Liver (tissue), 9 donors: ENCODE data around the gene AFM. TPM values are rescaled to one million over a fixed set of nuclear protein-coding genes. Genes with fewer than 3 reads are reported as not detected.

ENCODE experiments used
- DNase-seq: peaks from one replicate; pipeline ENCODE4 v3.0.0-alpha.2; 2017; ENCODE audit warnings: low spot score
- H3K27ac ChIP-seq, 2 donors: one replicate each; pipeline ENCODE4 v1.7.0; 2013; ENCODE audit warnings: inconsistent platforms in 2 of 2, low read length in 2 of 2, control low read depth in 1 of 2, low read depth in 1 of 2, mild to moderate bottlenecking in 1 of 2
- H3K27me3 ChIP-seq, 4 donors: one replicate each; pipeline versions ENCODE4 v1.6.1 to v1.7.0; 2013; ENCODE audit warnings: low read length in 3 of 4, inconsistent platforms in 1 of 4, mild to moderate bottlenecking in 1 of 4, moderate library complexity in 1 of 4; ENCODE audit not compliant: control insufficient read depth in 4 of 4, insufficient read depth in 4 of 4
- H3K36me3 ChIP-seq, 4 donors: one replicate each; pipeline versions ENCODE4 v1.6.1 to v1.7.0; 2013; ENCODE audit warnings: low read length in 3 of 4, mild to moderate bottlenecking in 3 of 4, low read depth in 1 of 4, moderate library complexity in 1 of 4; ENCODE audit not compliant: control insufficient read depth in 4 of 4, insufficient read depth in 3 of 4
- H3K4me1 ChIP-seq, 4 donors: one replicate each; pipeline versions ENCODE4 v1.6.1 to v1.7.0; 2013; ENCODE audit warnings: low read length in 3 of 4, mild to moderate bottlenecking in 3 of 4, moderate library complexity in 1 of 4; ENCODE audit not compliant: control insufficient read depth in 4 of 4, insufficient read depth in 4 of 4
- H3K4me3 ChIP-seq, 3 donors: one replicate each; pipeline versions ENCODE4 v1.6.1 to v1.7.0; 2013; ENCODE audit warnings: low read length in 3 of 3, control low read depth in 1 of 3, low read depth in 1 of 3, mild to moderate bottlenecking in 1 of 3
- H3K9ac ChIP-seq, 2 donors: one replicate each; pipeline ENCODE4 v1.7.0; 2013; ENCODE audit warnings: low read length in 2 of 2, mild to moderate bottlenecking in 2 of 2, moderate library complexity in 2 of 2, control low read depth in 1 of 2, low read depth in 1 of 2
- H3K9me3 ChIP-seq, 4 donors: one replicate each; pipeline versions ENCODE4 v1.6.1 to v1.7.0; 2013; ENCODE audit warnings: low read length in 3 of 4; ENCODE audit not compliant: control insufficient read depth in 4 of 4
- EGR1 ChIP-seq, 2 donors: IDR thresholded peaks; 2 replicates each; pipeline ENCODE4 v1.6.1; 2016 to 2018; ENCODE audit warnings: antibody characterized with exemption in 2 of 2, low read depth in 2 of 2
- FOXA1 ChIP-seq: IDR thresholded peaks from 2 replicates; pipeline ENCODE4 v1.6.1; 2016; ENCODE audit warnings: antibody characterized with exemption
- FOXA2 ChIP-seq: IDR thresholded peaks from 2 replicates; pipeline ENCODE4 v1.6.1; 2016; ENCODE audit warnings: antibody characterized with exemption
- GABPA ChIP-seq, 2 donors: IDR thresholded peaks in 1 of 2; conservative IDR thresholded peaks in 1 of 2; 2 replicates each; pipeline ENCODE4 v1.6.1; 2016; ENCODE audit warnings: antibody characterized with exemption in 2 of 2, mild to moderate bottlenecking in 1 of 2, moderate library complexity in 1 of 2
- HNF4A ChIP-seq, 2 donors: conservative IDR thresholded peaks; 2 replicates each; pipeline ENCODE4 v1.6.1; 2016; ENCODE audit warnings: antibody characterized with exemption in 2 of 2, mild to moderate bottlenecking in 2 of 2
- NR2F2 ChIP-seq: IDR thresholded peaks from 2 replicates; pipeline ENCODE4 v1.6.1; 2016; ENCODE audit warnings: antibody characterized with exemption
- RAD21 ChIP-seq, 2 donors: IDR thresholded peaks; 2 replicates each; pipeline ENCODE4 v1.6.1; 2016; ENCODE audit warnings: antibody characterized with exemption in 2 of 2, mild to moderate bottlenecking in 2 of 2
- RXRA ChIP-seq, 2 donors: IDR thresholded peaks; 2 replicates each; pipeline ENCODE4 v1.6.1; 2017 to 2018; ENCODE audit warnings: antibody characterized with exemption in 2 of 2, mild to moderate bottlenecking in 1 of 2
- SP1 ChIP-seq: IDR thresholded peaks from 2 replicates; pipeline ENCODE4 v1.6.1; 2018; ENCODE audit warnings: antibody characterized with exemption, mild to moderate bottlenecking
- TAF1 ChIP-seq: conservative IDR thresholded peaks from 2 replicates; pipeline ENCODE4 v1.6.1; 2016; ENCODE audit warnings: antibody characterized with exemption, mild to moderate bottlenecking
- ZBTB33 ChIP-seq: IDR thresholded peaks from 2 replicates; pipeline ENCODE4 v1.6.1; 2016; ENCODE audit warnings: antibody characterized with exemption
- WGBS: extraction: QIAGEN DNeasy Blood & Tissue Kit; methylation state at CpG from one replicate; pipeline ENCODE4 v1.1.7; 2013; 5-methylcytosine and 5-hydroxymethylcytosine counted together
- polyA plus RNA-seq, 2 donors: library from polyadenylated mRNA; stranded (reverse) in 1 of 2; unstranded in 1 of 2; fragments of 200-250 nt in 1 of 2; fragments of >200 nt in 1 of 2; fragmentation: Nextera tagmentation in 1 of 2; extraction: Ambion mirVana in 1 of 2; gene quantifications; one replicate each; pipeline versions ENCODE4 v1.2.1 to v1.2.3, GENCODE V29; 2013 to 2015
- total RNA-seq, 2 donors: library from RNA; depleted of rRNA; stranded (reverse); fragments of >200 nt; gene quantifications; one replicate each; pipeline ENCODE4 v1.2.3, GENCODE V29; 2014
- TF ChIP-seq, protein P1 (sequence below): IDR thresholded peaks from 2 replicates; pipeline ENCODE4 v1.6.1; 2016; ENCODE audit warnings: antibody characterized with exemption, mild to moderate bottlenecking
- TF ChIP-seq, protein P2 (sequence below): IDR thresholded peaks from 2 replicates; pipeline ENCODE4 v1.6.1; 2016; ENCODE audit warnings: antibody characterized with exemption
- TF ChIP-seq, protein P3 (sequence below): fragments of 150-350 bp; IDR thresholded peaks from 2 replicates; pipeline ENCODE4 v1.5.1; 2017; ENCODE audit warnings: improper control_type of control experiment, low read depth, low read length; ENCODE audit not compliant: missing input control
- donor health status: healthy.
- donor health status: healthy.
- donor health status: healthy.
- donor health status: healthy.
- donor health status: healthy.

The AFM gene
- total and polyA plus RNA-seq, 4 donors: 40.1 to 274 (median 164) TPM

- TF ChIP-seq, protein P1, sequence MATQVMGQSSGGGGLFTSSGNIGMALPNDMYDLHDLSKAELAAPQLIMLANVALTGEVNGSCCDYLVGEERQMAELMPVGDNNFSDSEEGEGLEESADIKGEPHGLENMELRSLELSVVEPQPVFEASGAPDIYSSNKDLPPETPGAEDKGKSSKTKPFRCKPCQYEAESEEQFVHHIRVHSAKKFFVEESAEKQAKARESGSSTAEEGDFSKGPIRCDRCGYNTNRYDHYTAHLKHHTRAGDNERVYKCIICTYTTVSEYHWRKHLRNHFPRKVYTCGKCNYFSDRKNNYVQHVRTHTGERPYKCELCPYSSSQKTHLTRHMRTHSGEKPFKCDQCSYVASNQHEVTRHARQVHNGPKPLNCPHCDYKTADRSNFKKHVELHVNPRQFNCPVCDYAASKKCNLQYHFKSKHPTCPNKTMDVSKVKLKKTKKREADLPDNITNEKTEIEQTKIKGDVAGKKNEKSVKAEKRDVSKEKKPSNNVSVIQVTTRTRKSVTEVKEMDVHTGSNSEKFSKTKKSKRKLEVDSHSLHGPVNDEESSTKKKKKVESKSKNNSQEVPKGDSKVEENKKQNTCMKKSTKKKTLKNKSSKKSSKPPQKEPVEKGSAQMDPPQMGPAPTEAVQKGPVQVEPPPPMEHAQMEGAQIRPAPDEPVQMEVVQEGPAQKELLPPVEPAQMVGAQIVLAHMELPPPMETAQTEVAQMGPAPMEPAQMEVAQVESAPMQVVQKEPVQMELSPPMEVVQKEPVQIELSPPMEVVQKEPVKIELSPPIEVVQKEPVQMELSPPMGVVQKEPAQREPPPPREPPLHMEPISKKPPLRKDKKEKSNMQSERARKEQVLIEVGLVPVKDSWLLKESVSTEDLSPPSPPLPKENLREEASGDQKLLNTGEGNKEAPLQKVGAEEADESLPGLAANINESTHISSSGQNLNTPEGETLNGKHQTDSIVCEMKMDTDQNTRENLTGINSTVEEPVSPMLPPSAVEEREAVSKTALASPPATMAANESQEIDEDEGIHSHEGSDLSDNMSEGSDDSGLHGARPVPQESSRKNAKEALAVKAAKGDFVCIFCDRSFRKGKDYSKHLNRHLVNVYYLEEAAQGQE: no peak
- TF ChIP-seq GABPA (IDR thresholded peaks at IDR 0.05 in 1 of 2, conservative IDR thresholded peaks at IDR 0.05 in 1 of 2): no peak
- no peak for TF ChIP-seq HNF4A (conservative IDR thresholded peaks at IDR 0.05)
- TF ChIP-seq, protein P2, sequence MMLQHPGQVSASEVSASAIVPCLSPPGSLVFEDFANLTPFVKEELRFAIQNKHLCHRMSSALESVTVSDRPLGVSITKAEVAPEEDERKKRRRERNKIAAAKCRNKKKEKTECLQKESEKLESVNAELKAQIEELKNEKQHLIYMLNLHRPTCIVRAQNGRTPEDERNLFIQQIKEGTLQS: no peak
- TF ChIP-seq NR2F2: no peak
- TF ChIP-seq FOXA1: no peak
These were observed 43.5 kb upstream of the AFM start (continued) for GRCh38 chr4:73438048-73438447.

DNA sequence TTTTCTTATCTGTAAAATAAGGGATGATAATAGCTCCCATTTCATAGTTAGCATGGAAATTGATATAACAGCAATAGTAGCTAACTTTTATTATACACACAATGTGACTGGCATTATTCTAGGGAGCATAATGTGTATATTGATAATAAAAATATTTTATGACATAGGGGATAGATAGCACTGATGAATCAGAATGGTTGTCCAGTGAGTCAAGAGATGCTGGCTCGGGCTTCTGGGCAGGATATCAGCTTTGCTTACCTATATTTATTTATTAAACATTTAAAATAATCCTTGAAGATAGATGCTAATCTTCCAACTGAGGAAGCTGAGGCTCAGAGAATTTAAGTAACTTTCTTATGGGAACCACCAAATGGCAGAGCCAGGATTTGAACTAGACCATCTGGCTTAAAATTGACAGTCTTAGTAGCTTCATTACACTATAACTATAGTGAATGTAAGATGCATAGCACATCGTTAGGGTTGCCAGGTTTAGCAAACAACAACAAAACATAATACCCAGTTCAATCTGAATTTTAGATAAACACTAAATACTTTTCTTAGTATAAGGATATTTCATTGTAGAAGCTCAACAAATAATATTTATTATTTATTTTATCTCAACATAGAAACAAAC lies 42.8 kb upstream of the AFM start:
- 85% methylated on average over 2 of the region's 2 CpGs for WGBS
- Histone ChIP-seq H3K27ac (no peak overlapping the region), H3K9ac (no peak overlapping the region), H3K4me3 (no peak overlapping the region), H3K9me3 (no peaks in the 10 kb centered on the region), H3K36me3 (no peaks in the 10 kb centered on the region), H3K27me3 (no peaks in the 10 kb centered on the region), H3K4me1 (peaks cover 0 to 4% (median 1%) of the 10 kb centered on the region in 4 donors)
- TF ChIP-seq EGR1 (IDR thresholded peaks at IDR 0.05; ENCODE audit: low read depth in 2 of 2) (no peak), SP1 (no peak), RXRA (IDR thresholded peaks at IDR 0.05) (no peak), FOXA2 (no peak), RAD21 (IDR thresholded peaks at IDR 0.05) (no peak), FOXA1 (no peak), TAF1 (no peak), ZBTB33 (no peak)
- TF ChIP-seq, protein P3, sequence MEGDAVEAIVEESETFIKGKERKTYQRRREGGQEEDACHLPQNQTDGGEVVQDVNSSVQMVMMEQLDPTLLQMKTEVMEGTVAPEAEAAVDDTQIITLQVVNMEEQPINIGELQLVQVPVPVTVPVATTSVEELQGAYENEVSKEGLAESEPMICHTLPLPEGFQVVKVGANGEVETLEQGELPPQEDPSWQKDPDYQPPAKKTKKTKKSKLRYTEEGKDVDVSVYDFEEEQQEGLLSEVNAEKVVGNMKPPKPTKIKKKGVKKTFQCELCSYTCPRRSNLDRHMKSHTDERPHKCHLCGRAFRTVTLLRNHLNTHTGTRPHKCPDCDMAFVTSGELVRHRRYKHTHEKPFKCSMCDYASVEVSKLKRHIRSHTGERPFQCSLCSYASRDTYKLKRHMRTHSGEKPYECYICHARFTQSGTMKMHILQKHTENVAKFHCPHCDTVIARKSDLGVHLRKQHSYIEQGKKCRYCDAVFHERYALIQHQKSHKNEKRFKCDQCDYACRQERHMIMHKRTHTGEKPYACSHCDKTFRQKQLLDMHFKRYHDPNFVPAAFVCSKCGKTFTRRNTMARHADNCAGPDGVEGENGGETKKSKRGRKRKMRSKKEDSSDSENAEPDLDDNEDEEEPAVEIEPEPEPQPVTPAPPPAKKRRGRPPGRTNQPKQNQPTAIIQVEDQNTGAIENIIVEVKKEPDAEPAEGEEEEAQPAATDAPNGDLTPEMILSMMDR: no peak
- TF ChIP-seq, protein P2: no peak
- TF ChIP-seq, protein P1: no peak
- no peak for DNase-seq
